ENCODE measurements around the gene BIK.

GRCh38 chr22:43128928-43129424 is 18.4 kb downstream of the BIK start:
- TF ChIP-seq GATA2 (IDR thresholded peaks at IDR 0.05; ENCODE audit: low read depth, low read length) (no peak), GATA3 (IDR thresholded peaks at IDR 0.05; ENCODE audit: low read depth, low read length) (no peak)

All from SH-SY5Y (cell line).